Stomach (tissue), 4 donors: ENCODE measurements around the gene MYCL.

Experiments used
- CTCF ChIP-seq, 7 experiments: fragments of 450-650 bp in 4 of 7; fragments of 200-600 bp in 3 of 7; sonication (generic) in 3 of 7; IDR thresholded peaks; one replicate each; pipeline ENCODE4 v1.5.1; 2016 to 2019; ENCODE audit warnings: antibody characterized with exemption in 7 of 7, control low read depth in 2 of 7, mild to moderate bottlenecking in 1 of 7
- POLR2A ChIP-seq, 4 donors: fragments of 450-650 bp; IDR thresholded peaks; one replicate each; pipeline ENCODE4 v1.6.1; 2016; ENCODE audit warnings: antibody characterized with exemption in 4 of 4, control low read depth in 2 of 4, mild to moderate bottlenecking in 1 of 4, moderate library complexity in 1 of 4
- POLR2AphosphoS5 ChIP-seq, 3 donors: sonication (generic); formaldehyde crosslinking; IDR thresholded peaks; one replicate each; pipeline ENCODE4 v1.6.1; 2016; ENCODE audit warnings: antibody characterized with exemption in 3 of 3

GRCh38 chr1:39846796-39847195 lies 54.9 kb downstream of the MYCL start:
- TF ChIP-seq POLR2A (IDR thresholded peaks at IDR 0.05) (no peak), CTCF (IDR thresholded peaks at IDR 0.05) (no peak), POLR2AphosphoS5 (IDR thresholded peaks at IDR 0.05) (no peak)
